OCI-LY1 (cell line): ENCODE data around the gene AWAT1.
"Not testable (repeated sequence)": the region's sequence is repeated elsewhere in the genome, so short reads cannot be mapped to it uniquely, and the experiment has no call there.

ENCODE experiments used
- H2AFZ ChIP-seq: fragments of 200-600 bp; sonication (generic), shearing (Covaris generic); 2 replicates; pipeline ENCODE4 v1.6.0; 2014; ENCODE audit warnings: antibody characterized with exemption, mild to moderate bottlenecking, low read length
- H3F3A ChIP-seq: fragments of 200-600 bp; sonication (generic), shearing (Covaris generic); 2 replicates; pipeline ENCODE4 v1.6.0; 2014; ENCODE audit warnings: mild to moderate bottlenecking, antibody characterized with exemption, low read length, moderate library complexity; ENCODE audit not compliant: insufficient read depth
- H3K27ac ChIP-seq: fragments of 200-600 bp; sonication (generic); 2 replicates; pipeline ENCODE4 v1.5.1; 2014; ENCODE audit warnings: low read length, mixed run types, mild to moderate bottlenecking, low read depth; ENCODE audit not compliant: poor library complexity, severe bottlenecking
- H3K27me3 ChIP-seq: fragments of 200-600 bp; sonication (generic); 2 replicates; pipeline ENCODE4 v1.6.0; 2014; ENCODE audit warnings: antibody characterized with exemption, mild to moderate bottlenecking, low read length, moderate library complexity; ENCODE audit not compliant: insufficient read depth
- H3K36me3 ChIP-seq: fragments of 200-600 bp; sonication (generic); 2 replicates; pipeline ENCODE4 v1.6.1; 2014; ENCODE audit warnings: mild to moderate bottlenecking, antibody characterized with exemption, low read length, moderate library complexity, mixed read lengths; ENCODE audit not compliant: insufficient read depth
- H3K4me1 ChIP-seq: fragments of 200-600 bp; sonication (generic); 2 replicates; pipeline ENCODE4 v1.5.1; 2014; ENCODE audit warnings: mild to moderate bottlenecking, low read length, moderate library complexity; ENCODE audit not compliant: insufficient read depth, severe bottlenecking
- H3K4me2 ChIP-seq: fragments of 200-600 bp; sonication (generic), shearing (Covaris generic); 2 replicates; pipeline ENCODE4 v1.6.1; 2014; ENCODE audit warnings: low read length
- H3K4me3 ChIP-seq: fragments of 200-600 bp; sonication (generic); 2 replicates; pipeline ENCODE4 v1.5.1; 2014; ENCODE audit warnings: low read length, low read depth, mild to moderate bottlenecking, mixed read lengths; ENCODE audit not compliant: poor library complexity, severe bottlenecking
- H3K79me2 ChIP-seq: fragments of 200-600 bp; shearing (Covaris generic); 2 replicates; pipeline ENCODE4 v1.6.1; 2016; ENCODE audit warnings: mixed run types, low read length, mixed read lengths; ENCODE audit not compliant: insufficient read depth
- H3K9ac ChIP-seq: fragments of 200-600 bp; sonication (generic), shearing (Covaris generic); 2 replicates; pipeline ENCODE4 v1.6.1; 2014; ENCODE audit warnings: mild to moderate bottlenecking, low read length, mixed read lengths
- H3K9me2 ChIP-seq: fragments of 200-600 bp; sonication (generic), shearing (Covaris generic); 2 replicates; pipeline ENCODE4 v1.6.1; 2014; ENCODE audit warnings: low read depth, mild to moderate bottlenecking, low read length, mixed read lengths
- H3K9me3 ChIP-seq: fragments of 200-600 bp; shearing (Covaris generic); 2 replicates; pipeline ENCODE4 v1.6.1; 2014; ENCODE audit warnings: low read length, mixed read lengths
- H4K20me1 ChIP-seq: fragments of 200-600 bp; sonication (generic), shearing (Covaris generic); 2 replicates; pipeline ENCODE4 v1.6.0; 2016; ENCODE audit warnings: mild to moderate bottlenecking, low read length; ENCODE audit not compliant: insufficient read depth
- CTCF ChIP-seq: fragments of 200-600 bp; sonication (generic), shearing (Covaris generic); IDR thresholded peaks from 2 replicates; pipeline ENCODE4 v1.5.1; 2017; ENCODE audit warnings: mild to moderate bottlenecking, antibody characterized with exemption, low read length, moderate library complexity, mixed read lengths
- EZH2 ChIP-seq: fragments of 200-600 bp; sonication (generic), shearing (Covaris generic); IDR thresholded peaks from 2 replicates; pipeline ENCODE4 v1.8.0; 2017; ENCODE audit warnings: borderline replicate concordance, mixed run types, mild to moderate bottlenecking, antibody characterized with exemption, low read length, moderate library complexity, mixed read lengths

AWAT1 gene

DNA sequence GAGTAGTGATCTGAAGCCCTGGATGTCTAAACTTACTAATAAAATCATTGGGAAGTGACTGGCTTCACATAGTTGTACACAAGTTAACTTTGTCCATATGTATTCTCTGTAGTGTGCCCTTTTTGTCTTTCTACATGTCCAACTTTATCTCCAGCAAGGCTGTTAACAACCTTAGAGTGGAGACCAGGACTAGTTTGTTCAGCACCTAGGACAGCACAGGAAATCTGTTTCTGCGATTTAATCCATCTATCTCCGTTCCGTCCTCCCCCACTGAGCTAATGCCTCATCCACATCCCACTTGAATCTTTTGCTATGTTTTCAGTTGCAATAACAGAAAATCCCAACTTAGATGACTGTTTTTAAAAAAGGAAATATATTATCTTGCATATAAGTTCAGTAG is 30.3 kb downstream of the AWAT1 start:
- no peak overlapping the region for H3K4me2 ChIP-seq
- H3K9me2 ChIP-seq = no peaks in the 10 kb centered on the region
- no peaks in the 10 kb centered on the region for H3K36me3 ChIP-seq
- H3K9me3 ChIP-seq = no peaks in the 10 kb centered on the region
- no peaks in the 10 kb centered on the region for H4K20me1 ChIP-seq
- no peaks in the 10 kb centered on the region for H3K27me3 ChIP-seq
- H3K4me3 ChIP-seq = no peak overlapping the region
- H3K4me1 ChIP-seq = no peaks in the 10 kb centered on the region
- no peaks in the 10 kb centered on the region for H3K79me2 ChIP-seq
- H2AFZ ChIP-seq = no peak overlapping the region
- TF ChIP-seq EZH2 = no peak
- TF ChIP-seq CTCF = no peak
- no peak overlapping the region for H3K9ac ChIP-seq
- H3F3A ChIP-seq = no peaks in the 10 kb centered on the region
- H3K27ac ChIP-seq = no peak overlapping the region

DNA sequence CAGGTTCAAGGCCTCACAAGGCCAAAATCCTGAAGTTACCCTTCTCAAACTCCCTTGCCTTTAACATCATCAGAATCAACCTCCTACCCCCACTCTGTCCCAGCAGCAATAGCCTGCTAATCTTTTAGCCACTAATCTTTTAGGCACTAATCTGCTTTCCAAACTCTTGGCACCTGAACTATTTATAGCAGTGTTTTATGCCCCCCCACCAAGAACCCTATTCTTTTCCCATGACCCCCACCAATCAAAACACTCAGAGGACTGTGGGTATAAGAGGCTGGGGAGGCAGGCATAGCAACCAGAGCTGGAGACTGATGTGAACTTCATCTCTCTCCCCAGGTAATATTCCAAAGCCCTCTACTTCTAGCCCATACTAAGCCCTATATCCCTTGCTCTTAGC is 33.6 kb downstream of the AWAT1 start, which contains the start of gene ARR3:
ARR3 (plus strand) TSS at position 301 of the 400 bp plus-strand sequence. CDS start 1,052 bp downstream, outside the sequence.
- no peak within 1 kb of the TSS for H3K4me2 ChIP-seq
- H3K27me3 ChIP-seq = no peaks in the 10 kb centered on the region
- no peak within 1 kb of the TSS for H3K4me3 ChIP-seq
- no peaks in the 10 kb centered on the region for H3F3A ChIP-seq
- no peak within 1 kb of the TSS for H3K9ac ChIP-seq
- no peak within 1 kb of the TSS for H3K27ac ChIP-seq
- H2AFZ ChIP-seq = no peak within 1 kb of the TSS
- H3K36me3 ChIP-seq = no peaks in the 10 kb centered on the region
- TF ChIP-seq EZH2 = no peak
- TF ChIP-seq CTCF = no peak
- no peaks in the 10 kb centered on the region for H3K9me2 ChIP-seq
- H3K79me2 ChIP-seq = no peaks in the 10 kb centered on the region
- H3K9me3 ChIP-seq = no peaks in the 10 kb centered on the region
- no peaks in the 10 kb centered on the region for H4K20me1 ChIP-seq
- H3K4me1 ChIP-seq = no peaks in the 10 kb centered on the region

- H3F3A ChIP-seq, H4K20me1 ChIP-seq, H3K9ac ChIP-seq, H2AFZ ChIP-seq, H3K27me3 ChIP-seq, H3K9me3 ChIP-seq, H3K4me2 ChIP-seq, H3K79me2 ChIP-seq, H3K9me2 ChIP-seq, H3K4me1 ChIP-seq, H3K36me3 ChIP-seq, H3K4me3 ChIP-seq, H3K27ac ChIP-seq: not testable (repeated sequence)
Measured at GRCh38 chrX:70274029-70274428, 39.6 kb downstream of the AWAT1 start.

- Histone ChIP-seq H3K4me1 (no peaks in the 10 kb centered on the region), H2AFZ (no peak overlapping the region), H3F3A (no peaks in the 10 kb centered on the region), H3K9me3 (no peaks in the 10 kb centered on the region), H3K27ac (no peak overlapping the region), H3K4me3 (no peak overlapping the region), H3K27me3 (no peaks in the 10 kb centered on the region), H3K79me2 (no peaks in the 10 kb centered on the region), H3K9me2 (no peaks in the 10 kb centered on the region), H3K4me2 (no peak overlapping the region), H3K9ac (no peak overlapping the region), H3K36me3 (no peaks in the 10 kb centered on the region), H4K20me1 (no peaks in the 10 kb centered on the region)
- TF ChIP-seq CTCF (no peak), EZH2 (no peak)
Measured at GRCh38 chrX:70279081-70279480, 44.6 kb downstream of the AWAT1 start.
